GM12872 (cell line): ENCODE results near the gene FOXP1.

Source experiments
- CTCF ChIP-seq: IDR thresholded peaks from 3 replicates; pipeline ENCODE4 v1.5.1; 2011; ENCODE audit warnings: low read depth, mild to moderate bottlenecking, low read length, moderate library complexity; ENCODE audit not compliant: insufficient read depth

FOXP1 gene

GRCh38 chr3:71476950-71477349 is 106.6 kb downstream of the FOXP1 start:
- no peak for TF ChIP-seq CTCF

GRCh38 chr3:71469138-71469435 is 114.4 kb downstream of the FOXP1 start:
- TF ChIP-seq CTCF, result no peak

- no peak for TF ChIP-seq CTCF
Measured at GRCh38 chr3:71468311-71469137, 115.0 kb downstream of the FOXP1 start.

GRCh38 chr3:71466483-71466882 is 117.0 kb downstream of the FOXP1 start:
- TF ChIP-seq CTCF, result no peak

- TF ChIP-seq CTCF, result no peak
Measured at GRCh38 chr3:71465371-71466036, 118.0 kb downstream of the FOXP1 start.

GRCh38 chr3:71464613-71465012 is 118.9 kb downstream of the FOXP1 start:
- no peak for TF ChIP-seq CTCF

- no peak for TF ChIP-seq CTCF
Measured at GRCh38 chr3:71463617-71464016, 119.9 kb downstream of the FOXP1 start.
